ENCODE results near the gene MTHFSD. TPM values are rescaled to one million over a fixed set of nuclear protein-coding genes. Genes with fewer than 3 reads are reported as not detected.

MTHFSD gene
- total and polyA plus RNA-seq, 2 of the 8 experiments (the other 6 are each of a cell fraction or from before 2014, with no cell fraction given), result 7.1 to 9.8 TPM

GRCh38 chr16:86545954-86546637 lies 8.9 kb downstream of the MTHFSD start:
- Histone ChIP-seq H2BK20ac (ENCODE audit: low read length) (no peak overlapping the region), H3K4me1 (replicated peaks in 1 of 4; ENCODE audit: control insufficient read depth in 3 of 4, insufficient read depth in 4 of 4, low read length in 3 of 4) (no peaks in the 10 kb centered on the region), H3K9me3 (ENCODE audit: insufficient read depth in 2 of 2, low read depth in 1 of 2, low read length in 1 of 2) (no peaks in the 10 kb centered on the region), H3K79me1 (ENCODE audit: low read depth, low read length) (no peaks in the 10 kb centered on the region; the same call in 1 of the 2 replicates), H2BK15ac (ENCODE audit: low read length) (no peak overlapping the region), H3K27me3 (replicated peaks in 1 of 4; ENCODE audit: control insufficient read depth in 3 of 4, extremely low read depth in 1 of 4, insufficient read depth in 3 of 4, low read length in 3 of 4) (no peaks in the 10 kb centered on the region), H3K36me3 (ENCODE audit: control insufficient read depth in 2 of 4, insufficient read depth in 4 of 4, low read length in 3 of 4) (peaks cover 0 to 12% (median 1%) of the 10 kb centered on the region in 4 experiments; a peak in 5 of 8 replicates), H3K27ac (ENCODE audit: low read depth, low read length) (no peak overlapping the region), H3K9ac (replicated peaks in 1 of 4; ENCODE audit: extremely low read depth in 1 of 4, low read depth in 3 of 4, low read length in 3 of 4) (no peak overlapping the region), H3K4me3 (ENCODE audit: extremely low read depth in 1 of 4, insufficient read depth in 2 of 4, low read depth in 3 of 4, low read length in 4 of 4) (no peak overlapping the region), H3K23me2 (ENCODE audit: low read depth, low read length) (no peaks in the 10 kb centered on the region), H2BK120ac (replicated peaks; ENCODE audit: low read depth, low read length) (no peak overlapping the region), H4K8ac (ENCODE audit: extremely low read depth, insufficient read depth, low read length) (no peak overlapping the region), H2AK5ac (ENCODE audit: low read depth, low read length) (no peak overlapping the region), H3K4ac (replicated peaks; ENCODE audit: insufficient read length, low read depth, low read length) (no peak overlapping the region), H4K20me1 (replicated peaks in 1 of 2; ENCODE audit: control insufficient read depth in 1 of 2, insufficient read depth in 2 of 2, low read length in 2 of 2) (peaks cover 0 to 1% of the 10 kb centered on the region in 2 experiments), H3K79me2 (ENCODE audit: control insufficient read depth in 1 of 2, insufficient read depth in 2 of 2, low read length in 2 of 2) (no peaks in the 10 kb centered on the region), H4K91ac (replicated peaks; ENCODE audit: insufficient read length, low read length) (no peak overlapping the region), H2AFZ (ENCODE audit: low read length) (no peak overlapping the region), H3K56ac (replicated peaks; ENCODE audit: insufficient read length, low read depth, low read length) (no peak overlapping the region), H4K5ac (ENCODE audit: insufficient read length, low read depth, low read length) (no peak overlapping the region), H3K23ac (ENCODE audit: insufficient read length) (no peak overlapping the region), H3K18ac (ENCODE audit: extremely low read depth, low read length) (no peak overlapping the region), H3K4me2 (ENCODE audit: insufficient read depth in 1 of 2, low read depth in 2 of 2, low read length in 2 of 2) (no peak overlapping the region), H2BK12ac (ENCODE audit: low read depth, low read length) (no peak overlapping the region), H3K14ac (ENCODE audit: insufficient read length) (no peak overlapping the region), H2BK5ac (ENCODE audit: low read depth, low read length) (no peak overlapping the region)
- FAIRE-seq (no peak), DNase-seq (ENCODE audit: low read depth in 1 of 2, low spot score in 2 of 2) (no peak)
- WGBS, 2 experiments (ENCODE audit: extremely low coverage in 1 of 2, insufficient coverage in 1 of 2, insufficient read length in 1 of 2, insufficient replicate concordance in 2 of 2, low coverage in 1 of 2, low lambda C conversion rate in 2 of 2, missing lambda C conversion rate in 1 of 2), result 94% methylated on average over 19 of the region's 19 CpGs; no CpG with 5 or more reads in 1 of the 2 experiments
- POLR2A ChIA-PET (ENCODE audit: partially characterized antibody), result interaction anchor here (0.6 to 1.0 kb wide), 2 partner anchors 9 to 894 kb away, joined by 3 read pairs; partner anchors contain the start of gene MTHFSD
- CTCF ChIA-PET (ENCODE audit: partially characterized antibody), result interaction anchor here (0.6 to 2.7 kb wide), 3 partner anchors 17 to 515 kb away, joined by 3 to 6 read pairs (median 3); no protein-coding TSS in a partner anchor
- TF ChIP-seq SIRT6 (IDR thresholded peaks at IDR 0.05; ENCODE audit: low read length) (no peak), TAF1 (IDR thresholded peaks at IDR 0.05; ENCODE audit: low read depth, low read length) (no peak), SIX5 (IDR thresholded peaks at IDR 0.05; ENCODE audit: low read depth, low read length) (no peak), CBX5 (IDR thresholded peaks at IDR 0.05; ENCODE audit: low read depth, low read length) (no peak), KDM5A (IDR thresholded peaks at IDR 0.05; ENCODE audit: low read length) (no peak), SUZ12 (IDR thresholded peaks at IDR 0.05; ENCODE audit: low read length) (no peak), CBX8 (IDR thresholded peaks at IDR 0.05; ENCODE audit: borderline replicate concordance, low read depth, low read length) (no peak), EGR1 (IDR thresholded peaks at IDR 0.05; ENCODE audit: borderline replicate concordance, low read depth, low read length) (no peak), RAD21 (IDR thresholded peaks at IDR 0.05 in 1 of 2, conservative IDR thresholded peaks at IDR 0.05 in 1 of 2; ENCODE audit: low read depth in 2 of 2, low read length in 2 of 2) (no peak), RFX5 (IDR thresholded peaks at IDR 0.05; ENCODE audit: borderline replicate concordance, low read depth, low read length) (no peak)
- TF ChIP-seq, protein P1, sequence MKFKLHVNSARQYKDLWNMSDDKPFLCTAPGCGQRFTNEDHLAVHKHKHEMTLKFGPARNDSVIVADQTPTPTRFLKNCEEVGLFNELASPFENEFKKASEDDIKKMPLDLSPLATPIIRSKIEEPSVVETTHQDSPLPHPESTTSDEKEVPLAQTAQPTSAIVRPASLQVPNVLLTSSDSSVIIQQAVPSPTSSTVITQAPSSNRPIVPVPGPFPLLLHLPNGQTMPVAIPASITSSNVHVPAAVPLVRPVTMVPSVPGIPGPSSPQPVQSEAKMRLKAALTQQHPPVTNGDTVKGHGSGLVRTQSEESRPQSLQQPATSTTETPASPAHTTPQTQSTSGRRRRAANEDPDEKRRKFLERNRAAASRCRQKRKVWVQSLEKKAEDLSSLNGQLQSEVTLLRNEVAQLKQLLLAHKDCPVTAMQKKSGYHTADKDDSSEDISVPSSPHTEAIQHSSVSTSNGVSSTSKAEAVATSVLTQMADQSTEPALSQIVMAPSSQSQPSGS (IDR thresholded peaks at IDR 0.05; ENCODE audit: low read length), result no peak

Data from H1 (cell line).